ENCODE data around the gene SMG6. TPM values are rescaled to one million over a fixed set of nuclear protein-coding genes. Genes with fewer than 3 reads are reported as not detected.
A peak's percentile ranks its signal among the peaks of the same experiment; 100 is the strongest.

Gene SMG6
- total RNA-seq, 2 donors from 2014 or later, result 18.3 to 23.6 TPM

DNA sequence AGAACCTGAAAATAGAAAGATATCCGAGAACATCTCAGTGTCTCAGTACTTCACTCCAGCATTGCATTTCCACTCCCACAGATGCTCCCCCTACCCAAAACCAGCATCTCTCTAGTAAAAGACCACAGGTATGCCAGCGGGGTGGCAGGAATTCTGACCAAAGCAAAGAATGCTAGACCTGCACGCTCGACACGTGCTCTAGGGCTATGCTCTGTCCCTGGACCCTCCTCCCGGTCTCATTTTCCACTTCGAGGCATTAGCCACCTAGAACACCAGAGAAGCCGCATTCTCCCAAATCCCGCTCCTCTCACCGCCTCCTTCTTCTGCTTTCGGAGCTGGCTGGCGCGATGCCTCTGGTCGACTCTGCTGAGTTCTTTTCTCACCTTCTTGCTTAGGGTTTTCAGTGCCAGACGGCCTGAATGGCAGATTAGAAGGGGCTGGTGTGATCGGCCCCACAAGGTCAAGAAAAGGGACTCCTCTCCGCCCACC, 32.2 kb upstream of the SMG6 start:
- peak; percentile 32 for DNase-seq
- H3K9me3 ChIP-seq, result no peaks in the 10 kb centered on the region
- peaks cover 5% of the 10 kb centered on the region for H3K4me1 ChIP-seq
- TF ChIP-seq, protein P1, sequence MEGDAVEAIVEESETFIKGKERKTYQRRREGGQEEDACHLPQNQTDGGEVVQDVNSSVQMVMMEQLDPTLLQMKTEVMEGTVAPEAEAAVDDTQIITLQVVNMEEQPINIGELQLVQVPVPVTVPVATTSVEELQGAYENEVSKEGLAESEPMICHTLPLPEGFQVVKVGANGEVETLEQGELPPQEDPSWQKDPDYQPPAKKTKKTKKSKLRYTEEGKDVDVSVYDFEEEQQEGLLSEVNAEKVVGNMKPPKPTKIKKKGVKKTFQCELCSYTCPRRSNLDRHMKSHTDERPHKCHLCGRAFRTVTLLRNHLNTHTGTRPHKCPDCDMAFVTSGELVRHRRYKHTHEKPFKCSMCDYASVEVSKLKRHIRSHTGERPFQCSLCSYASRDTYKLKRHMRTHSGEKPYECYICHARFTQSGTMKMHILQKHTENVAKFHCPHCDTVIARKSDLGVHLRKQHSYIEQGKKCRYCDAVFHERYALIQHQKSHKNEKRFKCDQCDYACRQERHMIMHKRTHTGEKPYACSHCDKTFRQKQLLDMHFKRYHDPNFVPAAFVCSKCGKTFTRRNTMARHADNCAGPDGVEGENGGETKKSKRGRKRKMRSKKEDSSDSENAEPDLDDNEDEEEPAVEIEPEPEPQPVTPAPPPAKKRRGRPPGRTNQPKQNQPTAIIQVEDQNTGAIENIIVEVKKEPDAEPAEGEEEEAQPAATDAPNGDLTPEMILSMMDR (IDR thresholded peaks at IDR 0.05), result no peak
- intact Hi-C loops (cut with DNase I), result loop anchor here (5.0 kb wide), 1 partner anchor 33 kb away; the partner anchor contains the start of genes SMG6 and SRR
- peaks cover 7% of the 10 kb centered on the region for H3K36me3 ChIP-seq
- H3K27ac ChIP-seq, result no peak overlapping the region
- H3K4me3 ChIP-seq, result peak overlapping the region; percentile 64
- H3K27me3 ChIP-seq, result no peaks in the 10 kb centered on the region
- peak overlapping the region; percentile 65 to 95 for H3K9ac ChIP-seq (ENCODE audit: low read depth in 2 of 2, low read length in 2 of 2)

DNA sequence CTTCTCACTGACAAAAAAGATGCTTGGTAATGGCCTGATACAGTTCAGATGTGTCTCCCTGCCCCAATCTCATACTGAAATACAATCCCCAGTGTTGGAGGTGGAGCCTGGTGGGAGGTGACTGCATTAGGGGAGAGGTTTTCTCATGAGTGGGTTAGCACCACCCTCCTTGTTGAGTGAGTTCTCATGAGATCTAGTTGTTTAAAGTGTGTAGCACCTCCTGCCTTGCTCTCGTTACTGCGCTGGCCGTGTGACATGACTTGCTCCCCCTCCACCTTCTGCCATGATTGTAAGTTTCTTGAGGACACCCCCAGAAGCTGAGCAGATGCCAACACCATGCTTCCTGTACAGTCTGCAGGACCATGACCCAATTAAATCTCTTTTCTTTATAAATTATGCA, 27.7 kb upstream of the SMG6 start:
- intact Hi-C loops (cut with DNase I), result no loop called here
- Histone ChIP-seq H3K9ac (ENCODE audit: low read depth in 2 of 2, low read length in 2 of 2) (no peak overlapping the region), H3K36me3 (peaks cover 7% of the 10 kb centered on the region), H3K4me3 (no peak overlapping the region), H3K27ac (no peak overlapping the region), H3K9me3 (no peaks in the 10 kb centered on the region), H3K4me1 (peaks cover 5% of the 10 kb centered on the region), H3K27me3 (no peaks in the 10 kb centered on the region)
- DNase-seq, result no peak
- TF ChIP-seq, protein P1 (IDR thresholded peaks at IDR 0.05), result no peak

DNA sequence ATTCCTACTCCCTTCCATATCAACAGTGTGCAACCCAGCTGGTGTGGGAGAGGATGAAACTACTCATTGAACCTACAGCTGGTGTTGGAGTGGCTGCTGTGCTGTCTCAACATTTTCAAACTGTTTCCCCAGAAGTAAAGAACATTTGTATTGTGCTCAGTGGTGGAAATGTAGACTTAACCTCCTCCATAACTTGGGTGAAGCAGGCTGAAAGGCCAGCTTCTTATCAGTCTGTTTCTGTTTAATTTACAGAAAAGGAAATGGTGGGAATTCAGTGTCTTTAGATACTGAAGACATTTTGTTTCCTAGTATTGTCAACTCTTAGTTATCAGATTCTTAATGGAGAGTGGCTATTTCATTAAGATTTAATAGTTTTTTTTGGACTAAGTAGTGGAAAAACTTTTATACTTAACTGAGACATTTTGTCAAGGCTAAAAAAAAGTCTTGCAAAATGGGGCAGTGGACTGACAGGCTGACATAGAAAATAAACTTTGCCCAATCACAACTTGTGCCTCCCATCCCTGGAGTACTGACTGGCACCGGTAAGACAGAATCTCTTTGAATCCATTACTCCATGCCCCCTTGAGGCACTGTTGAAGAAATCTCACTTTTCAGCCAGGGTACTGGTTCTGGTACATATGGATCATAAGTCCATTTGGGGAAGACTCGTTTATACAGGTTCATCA, 20.2 kb upstream of the SMG6 start:
- Histone ChIP-seq H3K36me3 (peaks cover 12% of the 10 kb centered on the region), H3K27ac (no peak overlapping the region), H3K4me3 (no peak overlapping the region), H3K27me3 (no peaks in the 10 kb centered on the region), H3K9me3 (no peaks in the 10 kb centered on the region), H3K9ac (ENCODE audit: low read depth in 2 of 2, low read length in 2 of 2) (no peak overlapping the region), H3K4me1 (no peaks in the 10 kb centered on the region)
- DNase-seq, result no peak
- intact Hi-C loops (cut with DNase I), result no loop called here
- TF ChIP-seq, protein P1 (IDR thresholded peaks at IDR 0.05), result no peak

DNA sequence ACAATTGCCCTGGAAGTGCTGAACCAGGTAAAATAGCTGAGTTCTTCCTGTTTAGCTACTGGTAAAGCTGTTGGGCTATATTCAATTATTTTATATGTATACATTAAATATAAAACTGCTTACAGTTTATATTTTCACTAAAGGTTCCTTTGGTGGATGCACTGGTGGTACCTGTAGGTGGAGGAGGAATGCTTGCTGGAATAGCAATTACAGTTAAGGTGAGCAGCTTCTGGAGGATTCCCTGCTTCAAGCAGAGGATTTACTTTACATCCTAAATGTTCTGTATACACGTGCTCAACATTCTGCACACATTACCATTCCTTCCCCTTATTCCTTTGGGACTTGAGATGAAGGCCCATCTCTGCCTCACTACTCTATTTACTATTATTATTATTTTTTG, 17.8 kb upstream of the SMG6 start:
- DNase-seq, result no peak
- H3K4me3 ChIP-seq, result no peak overlapping the region
- peaks cover 12% of the 10 kb centered on the region for H3K36me3 ChIP-seq
- H3K9ac ChIP-seq (ENCODE audit: low read depth in 2 of 2, low read length in 2 of 2), result no peak overlapping the region
- no peaks in the 10 kb centered on the region for H3K27me3 ChIP-seq
- H3K4me1 ChIP-seq, result no peaks in the 10 kb centered on the region
- intact Hi-C loops (cut with DNase I), result no loop called here
- no peak overlapping the region for H3K27ac ChIP-seq
- TF ChIP-seq, protein P1 (IDR thresholded peaks at IDR 0.05), result no peak
- no peaks in the 10 kb centered on the region for H3K9me3 ChIP-seq

DNA sequence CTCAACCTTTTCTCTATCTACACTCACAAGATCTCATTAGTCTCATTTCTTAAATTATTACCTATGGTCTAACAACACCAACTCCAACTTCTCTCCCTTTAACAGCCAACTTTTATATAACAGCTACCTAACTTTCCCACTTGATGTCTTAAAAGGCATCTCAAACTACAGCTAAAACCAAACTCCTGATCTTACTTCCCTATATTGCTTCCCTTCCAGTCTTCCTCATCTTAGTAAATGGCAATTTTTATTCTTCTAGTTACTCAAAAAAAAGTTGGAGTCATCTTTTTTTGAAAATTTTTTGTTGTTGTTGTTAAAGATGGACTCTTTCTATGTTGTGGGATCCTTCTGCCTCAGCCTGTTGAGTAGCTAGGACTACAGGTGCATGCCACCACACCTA, 15.5 kb upstream of the SMG6 start:
- no peak overlapping the region for H3K27ac ChIP-seq
- no peak overlapping the region for H3K4me3 ChIP-seq
- H3K4me1 ChIP-seq, result no peaks in the 10 kb centered on the region
- H3K9ac ChIP-seq (ENCODE audit: low read depth in 2 of 2, low read length in 2 of 2), result no peak overlapping the region
- TF ChIP-seq, protein P1 (IDR thresholded peaks at IDR 0.05), result no peak
- intact Hi-C loops (cut with DNase I), result no loop called here
- no peaks in the 10 kb centered on the region for H3K27me3 ChIP-seq
- H3K36me3 ChIP-seq, result peaks cover 3% of the 10 kb centered on the region
- H3K9me3 ChIP-seq, result no peaks in the 10 kb centered on the region
- no peak for DNase-seq
